Measurements from ENCODE around the gene ADAM17.
A peak's percentile ranks its signal among the peaks of the same experiment; 100 is the strongest.

ADAM17 gene

DNA sequence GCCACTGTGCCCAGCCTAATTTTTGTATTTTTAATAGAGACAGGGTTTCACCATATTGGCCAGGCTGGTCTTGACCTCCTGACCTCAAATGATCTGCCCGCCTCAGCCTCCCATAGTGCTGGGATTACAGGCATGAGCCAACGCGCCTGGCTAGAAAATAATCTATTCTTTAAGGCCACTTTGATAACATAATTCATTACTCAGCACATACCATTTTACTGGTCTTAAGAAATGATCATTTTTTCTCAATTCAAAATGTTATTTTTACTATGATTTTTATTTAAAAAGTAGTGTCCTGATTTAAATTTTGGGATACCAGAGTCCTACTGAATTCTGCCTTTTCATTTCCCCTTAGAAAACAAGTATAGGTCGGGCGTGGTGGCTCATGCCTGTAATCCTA is 27.0 kb upstream of the ADAM17 start:
- Histone ChIP-seq H3K36me3 (replicated peaks; ENCODE audit: insufficient read depth, low read length) (no peaks in the 10 kb centered on the region; the same call in 1 of the 2 replicates), H3K79me2 (ENCODE audit: low read length) (peaks cover 14% of the 10 kb centered on the region; the same call in 1 of the 2 replicates), H3K9me3 (replicated peaks; ENCODE audit: insufficient read depth, low read length) (no peaks in the 10 kb centered on the region), H4K20me1 (ENCODE audit: insufficient read depth, low read length) (no peaks in the 10 kb centered on the region), H3K27me3 (replicated peaks; ENCODE audit: insufficient read depth, low read length) (no peaks in the 10 kb centered on the region), H3K4me3 (ENCODE audit: low read length) (no peak overlapping the region), H3F3A (ENCODE audit: insufficient read depth, low read length) (no peaks in the 10 kb centered on the region), H3K9ac (ENCODE audit: low read length) (no peak overlapping the region), H3K27ac (ENCODE audit: low read length) (no peak overlapping the region), H3K9me2 (replicated peaks; ENCODE audit: insufficient read depth, low read length) (no peaks in the 10 kb centered on the region), H2AFZ (ENCODE audit: low read length) (no peak overlapping the region), H3K4me1 (ENCODE audit: low read length) (no peaks in the 10 kb centered on the region), H3K4me2 (ENCODE audit: low read depth, low read length) (no peak overlapping the region)
- no peak for DNase-seq
- TF ChIP-seq, protein P1, sequence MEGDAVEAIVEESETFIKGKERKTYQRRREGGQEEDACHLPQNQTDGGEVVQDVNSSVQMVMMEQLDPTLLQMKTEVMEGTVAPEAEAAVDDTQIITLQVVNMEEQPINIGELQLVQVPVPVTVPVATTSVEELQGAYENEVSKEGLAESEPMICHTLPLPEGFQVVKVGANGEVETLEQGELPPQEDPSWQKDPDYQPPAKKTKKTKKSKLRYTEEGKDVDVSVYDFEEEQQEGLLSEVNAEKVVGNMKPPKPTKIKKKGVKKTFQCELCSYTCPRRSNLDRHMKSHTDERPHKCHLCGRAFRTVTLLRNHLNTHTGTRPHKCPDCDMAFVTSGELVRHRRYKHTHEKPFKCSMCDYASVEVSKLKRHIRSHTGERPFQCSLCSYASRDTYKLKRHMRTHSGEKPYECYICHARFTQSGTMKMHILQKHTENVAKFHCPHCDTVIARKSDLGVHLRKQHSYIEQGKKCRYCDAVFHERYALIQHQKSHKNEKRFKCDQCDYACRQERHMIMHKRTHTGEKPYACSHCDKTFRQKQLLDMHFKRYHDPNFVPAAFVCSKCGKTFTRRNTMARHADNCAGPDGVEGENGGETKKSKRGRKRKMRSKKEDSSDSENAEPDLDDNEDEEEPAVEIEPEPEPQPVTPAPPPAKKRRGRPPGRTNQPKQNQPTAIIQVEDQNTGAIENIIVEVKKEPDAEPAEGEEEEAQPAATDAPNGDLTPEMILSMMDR (IDR thresholded peaks at IDR 0.05; ENCODE audit: low read length) = no peak

DNA sequence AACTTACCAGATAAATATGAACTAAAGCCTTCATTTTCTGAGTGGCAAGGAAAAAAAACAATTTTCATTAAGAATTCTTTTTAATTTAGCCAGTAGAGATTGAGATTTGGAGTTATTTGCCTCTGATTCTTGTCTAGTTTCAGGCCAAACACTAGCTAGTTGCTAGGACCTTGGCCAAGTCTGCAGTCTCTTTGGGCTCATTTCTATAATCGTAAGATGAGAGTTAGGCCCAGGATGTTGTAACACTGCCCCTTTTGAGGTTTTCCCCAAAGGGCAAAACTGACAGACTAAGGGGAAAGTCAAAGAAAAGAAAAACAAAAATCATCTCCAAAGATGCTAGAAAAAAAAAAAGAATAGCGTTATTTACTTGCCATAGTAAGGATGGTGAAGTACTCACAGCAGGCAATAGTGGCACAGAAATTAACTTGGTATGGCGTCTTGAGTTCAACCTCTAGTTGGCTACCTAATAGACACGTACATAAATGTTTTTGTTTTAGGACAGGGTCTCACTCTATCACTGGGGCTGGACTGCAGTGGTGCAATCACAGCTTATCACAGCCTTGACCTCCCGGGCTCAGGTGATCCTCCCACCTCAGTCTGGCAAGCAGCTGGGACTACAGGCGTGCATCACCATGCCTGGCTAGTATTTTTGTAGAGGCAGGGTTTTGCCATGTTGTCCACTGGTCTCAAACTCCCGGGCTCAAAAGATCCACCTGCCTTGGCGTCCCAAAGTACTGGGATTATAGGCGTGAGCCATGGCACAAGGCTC is 23.0 kb upstream of the ADAM17 start:
- no peak overlapping the region for H3K27ac ChIP-seq (ENCODE audit: low read length)
- no peaks in the 10 kb centered on the region for H3K36me3 ChIP-seq (replicated peaks; ENCODE audit: insufficient read depth, low read length)
- H2AFZ ChIP-seq (ENCODE audit: low read length) = no peak overlapping the region
- TF ChIP-seq EZH2 (optimal IDR thresholded peaks at IDR 0.05; ENCODE audit: low read depth, low read length) (no peak), EZH2phosphoT487 (IDR thresholded peaks at IDR 0.05; ENCODE audit: low read length) (no peak)
- TF ChIP-seq, protein P1 (IDR thresholded peaks at IDR 0.05; ENCODE audit: low read length) = no peak
- peaks cover 8% of the 10 kb centered on the region for H3K4me1 ChIP-seq (ENCODE audit: low read length)
- H3K27me3 ChIP-seq (replicated peaks; ENCODE audit: insufficient read depth, low read length) = no peaks in the 10 kb centered on the region
- no peaks in the 10 kb centered on the region for H3F3A ChIP-seq (ENCODE audit: insufficient read depth, low read length)
- no peak overlapping the region for H3K4me2 ChIP-seq (ENCODE audit: low read depth, low read length)
- no peak overlapping the region for H3K9ac ChIP-seq (ENCODE audit: low read length)
- H3K79me2 ChIP-seq (ENCODE audit: low read length) = no peaks in the 10 kb centered on the region
- no peak overlapping the region for H3K4me3 ChIP-seq (ENCODE audit: low read length)
- H3K9me2 ChIP-seq (replicated peaks; ENCODE audit: insufficient read depth, low read length) = no peaks in the 10 kb centered on the region
- no peaks in the 10 kb centered on the region for H4K20me1 ChIP-seq (ENCODE audit: insufficient read depth, low read length)
- DNase-seq = no peak
- H3K9me3 ChIP-seq (replicated peaks; ENCODE audit: insufficient read depth, low read length) = no peaks in the 10 kb centered on the region

DNA sequence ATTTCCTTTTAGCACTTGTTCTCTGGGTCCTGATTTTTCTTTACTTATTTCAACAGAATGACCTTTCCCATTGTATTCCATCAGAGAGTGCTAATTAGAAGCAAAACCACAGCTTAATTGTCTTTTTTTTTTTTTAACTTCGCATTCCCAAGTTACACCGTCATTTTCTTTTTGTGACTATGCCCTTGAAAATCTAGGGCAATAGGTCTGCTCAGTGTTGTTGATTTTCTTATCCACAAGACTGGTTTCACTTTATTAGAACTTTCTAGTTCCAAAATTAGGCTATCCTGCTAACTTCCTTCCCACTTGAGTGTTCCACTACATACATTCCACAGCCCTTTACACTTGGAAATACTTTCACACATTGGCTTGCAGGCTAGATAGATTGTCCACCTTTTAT is 18.7 kb upstream of the ADAM17 start:
- Histone ChIP-seq H3K4me2 (ENCODE audit: low read depth, low read length) (0 out of 2 replicates have a peak overlapping the region, but pooled peaks have one; percentile 12), H3K4me1 (ENCODE audit: low read length) (peaks cover 16% of the 10 kb centered on the region), H3F3A (ENCODE audit: insufficient read depth, low read length) (no peaks in the 10 kb centered on the region; the same call in 1 of the 2 replicates), H3K79me2 (ENCODE audit: low read length) (no peaks in the 10 kb centered on the region), H3K9me2 (replicated peaks; ENCODE audit: insufficient read depth, low read length) (no peaks in the 10 kb centered on the region), H3K27me3 (replicated peaks; ENCODE audit: insufficient read depth, low read length) (no peaks in the 10 kb centered on the region), H4K20me1 (ENCODE audit: insufficient read depth, low read length) (no peaks in the 10 kb centered on the region), H3K27ac (ENCODE audit: low read length) (no peak overlapping the region), H2AFZ (ENCODE audit: low read length) (no peak overlapping the region), H3K9me3 (replicated peaks; ENCODE audit: insufficient read depth, low read length) (no peaks in the 10 kb centered on the region), H3K4me3 (ENCODE audit: low read length) (no peak overlapping the region), H3K9ac (ENCODE audit: low read length) (no peak overlapping the region), H3K36me3 (replicated peaks; ENCODE audit: insufficient read depth, low read length) (no peaks in the 10 kb centered on the region)
- no peak for TF ChIP-seq EZH2 (optimal IDR thresholded peaks at IDR 0.05; ENCODE audit: low read depth, low read length)
- TF ChIP-seq, protein P1 (IDR thresholded peaks at IDR 0.05; ENCODE audit: low read length) = no peak
- no peak for TF ChIP-seq EZH2phosphoT487 (IDR thresholded peaks at IDR 0.05; ENCODE audit: low read length)
- no peak for DNase-seq

All from MM.1S (cell line).